ENCODE results near the gene PAK1. TPM values are rescaled to one million over a fixed set of nuclear protein-coding genes. Genes with fewer than 3 reads are reported as not detected.

Gene PAK1
- total and polyA plus RNA-seq, 5 experiments from 2014 or later: 17.2 to 28.9 (median 24.2) TPM

DNA sequence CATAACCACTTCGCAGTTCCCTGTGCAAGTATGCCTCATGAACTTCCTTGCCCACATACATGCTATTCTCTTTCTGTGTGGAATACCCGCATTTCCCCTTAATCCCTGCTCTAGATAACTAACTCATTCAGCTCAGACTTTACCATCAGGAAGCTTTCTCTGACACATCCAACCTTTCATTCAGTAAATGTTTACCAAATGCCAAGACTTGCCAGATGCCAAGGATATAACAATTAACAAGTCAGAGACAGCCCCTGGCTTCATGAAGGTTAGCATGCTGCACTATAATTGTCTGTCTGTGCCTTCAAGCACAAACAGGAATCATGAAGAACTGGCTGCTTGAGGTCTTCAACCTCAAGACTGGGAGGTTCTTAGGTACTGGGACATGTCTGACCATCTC lies 101.2 kb downstream of the PAK1 start:
- POLR2A ChIA-PET: no interaction called here
- Mint-ChIP-seq H3K36me3 (peaks cover 0 to 61% (median 12%) of the 10 kb centered on the region in 3 donors), H3K9me3 (no peaks in the 10 kb centered on the region), H3K4me1 (peaks cover 0 to 10% (median 5%) of the 10 kb centered on the region in 4 donors), H3K27ac (peak overlapping the region in 1 of 10 donors; percentile 2), H3K27me3 (no peaks in the 10 kb centered on the region), H3K4me3 (no peak overlapping the region)
- ATAC-seq (no peak), DNase-seq (no peak)

DNA sequence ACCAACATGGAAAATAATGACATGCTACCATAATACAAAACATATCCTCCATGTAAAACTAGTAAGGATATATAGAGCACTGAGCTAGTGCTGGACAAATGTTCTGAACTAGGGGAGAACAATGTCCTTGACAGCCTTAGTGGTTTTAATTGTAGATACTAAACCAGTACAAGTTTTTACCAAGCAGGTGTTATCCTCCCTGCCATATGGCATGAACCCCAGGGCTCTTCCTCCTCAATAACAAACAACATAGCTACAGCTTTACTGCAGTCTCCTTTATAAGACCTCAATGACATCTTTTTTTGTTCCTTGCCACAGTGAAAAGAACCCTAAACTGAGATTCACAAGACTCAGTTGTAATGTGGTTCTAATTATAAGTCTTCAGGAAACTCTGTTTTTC lies 102.2 kb downstream of the PAK1 start:
- POLR2A ChIA-PET: no interaction called here
- H3K27me3 Mint-ChIP-seq: no peaks in the 10 kb centered on the region
- no peaks in the 10 kb centered on the region for H3K9me3 Mint-ChIP-seq
- DNase-seq: no peak
- peaks cover 0 to 10% (median 5%) of the 10 kb centered on the region in 4 donors for H3K4me1 Mint-ChIP-seq
- no peak for ATAC-seq
- H3K36me3 Mint-ChIP-seq: peaks cover 0 to 56% (median 13%) of the 10 kb centered on the region in 3 donors
- H3K4me3 Mint-ChIP-seq: no peak overlapping the region
- H3K27ac Mint-ChIP-seq: no peak overlapping the region

GRCh38 chr11:77370217-77370616 lies 103.7 kb downstream of the PAK1 start:
- no peak for ATAC-seq
- peaks cover 0 to 10% (median 5%) of the 10 kb centered on the region in 4 donors for H3K4me1 Mint-ChIP-seq
- peak overlapping the region in 3 of 10 donors; percentile 12 to 32 (median 24) for H3K27ac Mint-ChIP-seq
- H3K36me3 Mint-ChIP-seq: peaks cover 7 to 57% (median 13%) of the 10 kb centered on the region in 3 donors
- no peaks in the 10 kb centered on the region for H3K27me3 Mint-ChIP-seq
- peaks cover 0 to 5% (median 0%) of the 10 kb centered on the region in 9 donors for H3K9me3 Mint-ChIP-seq
- DNase-seq: no peak
- H3K4me3 Mint-ChIP-seq: no peak overlapping the region
- POLR2A ChIA-PET: no interaction called here

GRCh38 chr11:77361184-77361583 lies 112.7 kb downstream of the PAK1 start:
- Mint-ChIP-seq H3K9me3 (peaks cover 0 to 5% (median 0%) of the 10 kb centered on the region in 9 donors), H3K4me3 (no peak overlapping the region), H3K4me1 (peaks cover 0 to 9% (median 0%) of the 10 kb centered on the region in 4 donors), H3K27ac (no peak overlapping the region), H3K36me3 (peaks cover 11 to 47% (median 35%) of the 10 kb centered on the region in 3 donors), H3K27me3 (no peaks in the 10 kb centered on the region)
- POLR2A ChIA-PET: no interaction called here
- ATAC-seq (no peak), DNase-seq (no peak)

DNA sequence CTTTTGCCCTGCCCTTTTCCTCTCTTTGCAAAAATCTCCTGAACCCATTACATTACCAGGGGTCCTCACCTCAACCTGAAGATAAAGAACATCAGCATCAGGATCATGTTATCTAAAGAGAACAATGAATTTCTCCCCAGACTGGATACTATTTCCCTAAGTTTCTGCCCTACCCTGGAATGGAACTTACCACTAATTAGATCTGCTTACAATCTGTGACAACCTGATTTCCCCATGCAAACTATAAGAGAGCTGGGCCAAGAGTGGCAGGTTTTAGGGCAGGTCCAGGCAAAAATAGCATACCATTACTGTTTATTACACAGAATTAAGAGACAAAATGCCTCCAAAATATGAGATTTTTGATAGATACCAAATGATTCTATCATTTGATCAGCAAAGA lies 114.4 kb downstream of the PAK1 start:
- POLR2A ChIA-PET: interaction anchor here (0.5 kb wide), 1 partner anchor 34 kb away, joined by 3 read pairs; no protein-coding TSS in a partner anchor
- DNase-seq (no peak), ATAC-seq (no peak)
- Mint-ChIP-seq H3K9me3 (no peaks in the 10 kb centered on the region), H3K27ac (no peak overlapping the region), H3K36me3 (peaks cover 7 to 41% (median 28%) of the 10 kb centered on the region in 3 donors), H3K4me3 (no peak overlapping the region), H3K27me3 (no peaks in the 10 kb centered on the region), H3K4me1 (peaks cover 0 to 9% (median 0%) of the 10 kb centered on the region in 4 donors)

DNA sequence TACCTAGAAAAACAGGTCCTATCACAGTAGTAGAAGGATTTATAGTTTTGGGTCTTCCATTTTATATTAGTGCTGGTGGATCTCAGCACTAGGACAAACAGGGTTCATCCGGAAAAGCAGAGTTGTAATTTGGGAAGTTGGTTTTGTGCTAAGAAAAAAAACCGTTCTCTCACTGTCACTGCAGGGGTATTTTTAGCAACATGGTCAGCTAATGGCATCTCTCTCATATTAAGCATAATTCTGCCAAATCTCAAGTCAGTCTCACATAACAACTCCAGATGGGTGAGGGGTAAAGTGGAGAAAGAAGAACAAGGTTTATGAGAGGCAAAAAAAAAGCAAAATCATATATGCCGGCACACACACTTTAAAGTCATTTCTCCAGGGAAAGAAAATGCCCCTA lies 120.8 kb downstream of the PAK1 start:
- H3K9me3 Mint-ChIP-seq: no peaks in the 10 kb centered on the region
- peaks cover 0 to 33% (median 6%) of the 10 kb centered on the region in 3 donors for H3K36me3 Mint-ChIP-seq
- H3K4me3 Mint-ChIP-seq: no peak overlapping the region
- H3K27ac Mint-ChIP-seq: no peak overlapping the region
- POLR2A ChIA-PET: no interaction called here
- H3K4me1 Mint-ChIP-seq: no peaks in the 10 kb centered on the region
- H3K27me3 Mint-ChIP-seq: no peaks in the 10 kb centered on the region
- DNase-seq (no peak), ATAC-seq (no peak)

GRCh38 chr11:77351281-77351886 lies 122.5 kb downstream of the PAK1 start:
- no peaks in the 10 kb centered on the region for H3K4me1 Mint-ChIP-seq
- H3K4me3 Mint-ChIP-seq: no peak overlapping the region
- H3K27me3 Mint-ChIP-seq: no peaks in the 10 kb centered on the region
- H3K9me3 Mint-ChIP-seq: no peaks in the 10 kb centered on the region
- DNase-seq (no peak), ATAC-seq (no peak)
- H3K36me3 Mint-ChIP-seq: peaks cover 0 to 38% (median 2%) of the 10 kb centered on the region in 3 donors
- H3K27ac Mint-ChIP-seq: no peak overlapping the region
- POLR2A ChIA-PET: no interaction called here

- no peak overlapping the region for H3K27ac Mint-ChIP-seq
- H3K36me3 Mint-ChIP-seq: peaks cover 0 to 65% (median 11%) of the 10 kb centered on the region in 3 donors
- H3K4me1 Mint-ChIP-seq: peaks cover 0 to 4% (median 0%) of the 10 kb centered on the region in 4 donors
- H3K9me3 Mint-ChIP-seq: no peaks in the 10 kb centered on the region
- ATAC-seq (no peak), DNase-seq (no peak)
- H3K4me3 Mint-ChIP-seq: no peak overlapping the region
- POLR2A ChIA-PET: interaction anchor here (0.6 kb wide), 1 partner anchor 134 kb away, joined by 4 read pairs; no protein-coding TSS in a partner anchor
- no peaks in the 10 kb centered on the region for H3K27me3 Mint-ChIP-seq
Measured at GRCh38 chr11:77347948-77348347, 125.9 kb downstream of the PAK1 start.

DNA sequence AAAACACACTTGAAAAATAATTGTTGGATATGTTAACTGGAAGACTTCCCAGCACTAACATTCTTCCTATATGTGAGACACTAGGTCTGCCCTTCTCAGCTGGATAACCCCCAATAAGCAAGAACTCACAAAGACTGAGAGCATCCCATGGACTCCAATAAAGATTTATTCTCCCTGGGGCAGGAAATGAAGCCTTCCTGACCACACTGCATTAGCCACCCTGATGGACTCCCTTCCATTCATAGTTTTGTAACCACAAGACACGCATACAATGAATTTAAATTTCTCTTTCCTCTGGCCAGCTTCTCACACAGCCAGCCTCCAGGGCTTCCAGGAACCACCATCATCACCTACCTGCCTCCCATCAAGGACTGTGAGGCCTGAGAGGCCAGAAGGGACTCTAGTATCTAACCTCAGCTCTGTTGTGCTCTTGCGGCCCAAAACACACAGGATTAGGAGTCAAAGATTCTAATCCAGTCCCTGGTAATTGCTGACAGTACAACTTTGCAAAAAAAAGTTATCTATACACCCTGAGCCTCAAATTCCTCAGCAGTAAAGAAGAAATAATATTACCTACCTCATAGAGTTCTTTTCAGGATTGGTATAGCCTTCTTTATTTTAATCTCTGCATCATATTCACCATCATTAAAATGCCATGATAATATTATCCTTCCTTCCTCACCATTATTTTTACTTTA lies 126.8 kb downstream of the PAK1 start:
- H3K9me3 Mint-ChIP-seq: no peaks in the 10 kb centered on the region
- H3K4me1 Mint-ChIP-seq: peaks cover 0 to 4% (median 0%) of the 10 kb centered on the region in 4 donors
- DNase-seq: no peak
- no peak for ATAC-seq
- POLR2A ChIA-PET: no interaction called here
- H3K27me3 Mint-ChIP-seq: no peaks in the 10 kb centered on the region
- peaks cover 0 to 72% (median 14%) of the 10 kb centered on the region in 3 donors for H3K36me3 Mint-ChIP-seq
- no peak overlapping the region for H3K27ac Mint-ChIP-seq
- H3K4me3 Mint-ChIP-seq: no peak overlapping the region

DNA sequence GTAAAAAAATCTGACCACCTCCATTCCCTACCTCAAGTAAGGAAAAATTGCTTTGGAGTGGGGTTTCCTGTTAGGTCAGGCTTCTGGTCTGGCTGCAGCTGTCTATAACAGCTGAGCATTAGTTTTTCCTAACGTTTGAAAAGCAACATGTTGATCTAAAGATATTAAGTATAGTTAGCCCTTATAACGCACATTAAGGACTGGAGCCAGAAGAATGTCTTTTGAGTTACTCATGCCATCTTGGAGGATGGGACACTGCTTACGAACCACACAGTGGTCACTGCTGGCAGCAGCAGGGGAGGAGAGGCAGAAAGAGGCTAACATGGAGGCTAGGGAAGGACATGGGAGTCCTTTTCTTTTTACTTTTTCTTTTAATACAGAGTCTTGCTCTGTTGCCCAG lies 128.3 kb downstream of the PAK1 start:
- H3K36me3 Mint-ChIP-seq: peaks cover 0 to 79% (median 24%) of the 10 kb centered on the region in 3 donors
- no peak overlapping the region for H3K4me3 Mint-ChIP-seq
- no peak overlapping the region for H3K27ac Mint-ChIP-seq
- ATAC-seq (no peak), DNase-seq (no peak)
- H3K27me3 Mint-ChIP-seq: no peaks in the 10 kb centered on the region
- no peaks in the 10 kb centered on the region for H3K9me3 Mint-ChIP-seq
- H3K4me1 Mint-ChIP-seq: peaks cover 0 to 4% (median 0%) of the 10 kb centered on the region in 4 donors
- POLR2A ChIA-PET: no interaction called here

- POLR2A ChIA-PET: no interaction called here
- Mint-ChIP-seq H3K27ac (peak overlapping the region in 1 of 10 donors; percentile 31), H3K9me3 (no peaks in the 10 kb centered on the region), H3K4me1 (peaks cover 0 to 4% (median 0%) of the 10 kb centered on the region in 4 donors), H3K4me3 (no peak overlapping the region), H3K27me3 (no peaks in the 10 kb centered on the region), H3K36me3 (peaks cover 0 to 82% (median 22%) of the 10 kb centered on the region in 3 donors)
- ATAC-seq: no peak
- no peak for DNase-seq
Measured at GRCh38 chr11:77340501-77340900, 133.4 kb downstream of the PAK1 start.

- Mint-ChIP-seq H3K9me3 (peaks cover 0 to 4% (median 0%) of the 10 kb centered on the region in 9 donors), H3K27ac (peak overlapping the region in 2 of 10 donors; percentile 17 to 58), H3K4me3 (no peak overlapping the region), H3K36me3 (peaks cover 0 to 59% (median 38%) of the 10 kb centered on the region in 3 donors), H3K27me3 (no peaks in the 10 kb centered on the region), H3K4me1 (no peaks in the 10 kb centered on the region)
- POLR2A ChIA-PET: no interaction called here
- ATAC-seq: no peak
- no peak for DNase-seq
Measured at GRCh38 chr11:77332259-77332658, 141.6 kb downstream of the PAK1 start.

DNA sequence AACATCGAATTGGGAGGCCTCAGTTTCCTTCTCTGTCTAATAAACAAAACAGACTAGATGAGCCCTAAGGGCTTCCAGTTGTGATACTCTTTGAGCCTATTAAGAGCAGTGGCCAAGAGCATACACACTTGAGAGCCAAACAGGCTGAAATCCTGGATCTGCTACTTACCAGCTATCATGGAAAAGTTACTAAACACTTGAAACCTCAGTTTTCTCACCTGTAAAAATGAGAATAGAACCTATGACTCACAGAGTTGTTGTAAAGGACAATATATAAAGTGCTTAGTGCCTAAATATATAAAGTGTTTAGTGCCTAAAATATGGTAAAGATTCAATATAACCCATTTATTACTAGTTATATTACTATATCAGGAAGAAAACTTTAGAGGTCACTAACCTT lies 148.7 kb downstream of the PAK1 start:
- no peaks in the 10 kb centered on the region for H3K4me1 Mint-ChIP-seq

More for the DNA sequence above, 148.7 kb downstream of the PAK1 start:
- POLR2A ChIA-PET: no interaction called here
- Mint-ChIP-seq H3K36me3 (peaks cover 4 to 69% (median 35%) of the 10 kb centered on the region in 3 donors), H3K9me3 (peaks cover 0 to 2% (median 0%) of the 10 kb centered on the region in 9 donors), H3K27ac (no peak overlapping the region), H3K27me3 (no peaks in the 10 kb centered on the region), H3K4me3 (no peak overlapping the region)
- ATAC-seq (no peak), DNase-seq (no peak)
